Measurements from ENCODE around the gene RBMS2. TPM values are rescaled to one million over a fixed set of nuclear protein-coding genes. Genes with fewer than 3 reads are reported as not detected.

Gene RBMS2
- polyA plus RNA-seq, 1 of the 3 experiments (the other 2 are of a cell fraction) = 8.9 TPM

- H3K27ac ChIP-seq (ENCODE audit: low read depth in 2 of 2, low read length in 1 of 2) = peak overlapping the region; percentile 83 to 93
- H4K20me1 ChIP-seq (ENCODE audit: insufficient read depth) = no peaks in the 10 kb centered on the region
- peaks cover 58% of the 10 kb centered on the region for H3K79me2 ChIP-seq (ENCODE audit: insufficient read depth)
- peaks cover 0 to 6% of the 10 kb centered on the region in 2 experiments; a peak in 1 of 4 replicates for H3K4me1 ChIP-seq (ENCODE audit: control insufficient read depth in 1 of 2, insufficient read depth in 2 of 2, low read depth in 1 of 2, low read length in 1 of 2)
- CTCF ChIA-PET = interaction anchor here (0.5 to 5.1 kb wide), 12 partner anchors 8 to 442 kb away, joined by 3 to 29 read pairs (median 3); partner anchors contain the start of gene SMARCC2
- no peaks in the 10 kb centered on the region for H3K9me2 ChIP-seq
- peak overlapping the region; percentile 87 for H3K9ac ChIP-seq
- 21% methylated on average over 4 of the region's 4 CpGs for WGBS (ENCODE audit: low lambda C conversion rate)
- peak overlapping the region; percentile 79 for H3K4me2 ChIP-seq
- no peaks in the 10 kb centered on the region for H3K27me3 ChIP-seq (ENCODE audit: insufficient read depth)
- H3K9me3 ChIP-seq = no peaks in the 10 kb centered on the region
- peak overlapping the region; percentile 62 to 73 for H3K4me3 ChIP-seq (ENCODE audit: low read depth in 2 of 2, low read length in 1 of 2)
- H2AFZ ChIP-seq (ENCODE audit: low read depth) = 0 out of 2 replicates have a peak overlapping the region, but pooled peaks have one; percentile 54
- H3K36me3 ChIP-seq (replicated peaks in 1 of 2; ENCODE audit: control insufficient read depth in 1 of 2, insufficient read depth in 2 of 2, low read length in 1 of 2) = no peaks in the 10 kb centered on the region
- H3F3A ChIP-seq (replicated peaks; ENCODE audit: insufficient read depth) = peaks cover 39% of the 10 kb centered on the region
- DNase-seq = peak; percentile 15
- TF ChIP-seq MAX (IDR thresholded peaks at IDR 0.05; ENCODE audit: low read depth) (peak; percentile 34; the same call in 1 of the 2 replicates), RCOR1 (IDR thresholded peaks at IDR 0.05; ENCODE audit: low read length) (no peak), TAF1 (IDR thresholded peaks at IDR 0.05; ENCODE audit: borderline replicate concordance, low read depth, low read length) (no peak), SMC3 (IDR thresholded peaks at IDR 0.05; ENCODE audit: low read depth, low read length) (no peak)
- POLR2A ChIA-PET = interaction anchor here (0.6 kb wide), 1 partner anchor 113 kb away, joined by 4 read pairs; no protein-coding TSS in a partner anchor
Observed at GRCh38 chr12:56522411-56523193, 982 bp downstream of the RBMS2 start.

DNA sequence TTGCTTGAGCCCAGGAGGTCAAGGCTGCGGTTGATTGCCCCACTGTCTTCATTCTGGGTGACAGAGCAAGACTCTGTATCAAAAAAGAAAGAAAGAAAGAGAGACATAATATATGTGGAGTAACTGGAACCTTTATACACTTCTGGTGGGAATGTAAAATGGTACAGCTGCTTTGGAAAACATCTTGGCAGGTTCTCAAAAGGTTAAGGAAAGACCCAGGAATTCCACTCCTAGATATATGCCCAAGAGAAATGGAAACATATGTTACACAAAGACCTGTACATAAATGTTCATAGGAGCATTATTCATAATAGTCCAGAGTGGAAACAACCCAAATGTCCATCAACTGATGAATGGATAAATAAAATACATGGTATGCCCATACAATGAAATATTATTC, 7.2 kb downstream of the RBMS2 start:
- Histone ChIP-seq H3K9me3 (no peaks in the 10 kb centered on the region), H3K27me3 (ENCODE audit: insufficient read depth) (no peaks in the 10 kb centered on the region), H3K4me2 (no peak overlapping the region), H3K9me2 (no peaks in the 10 kb centered on the region), H3K27ac (ENCODE audit: low read depth in 2 of 2, low read length in 1 of 2) (no peak overlapping the region; a peak in 1 of 4 replicates), H4K20me1 (ENCODE audit: insufficient read depth) (no peaks in the 10 kb centered on the region), H3K36me3 (replicated peaks in 1 of 2; ENCODE audit: control insufficient read depth in 1 of 2, insufficient read depth in 2 of 2, low read length in 1 of 2) (no peaks in the 10 kb centered on the region), H3K4me3 (ENCODE audit: low read depth in 2 of 2, low read length in 1 of 2) (no peak overlapping the region), H3K9ac (no peak overlapping the region), H3K4me1 (ENCODE audit: control insufficient read depth in 1 of 2, insufficient read depth in 2 of 2, low read depth in 1 of 2, low read length in 1 of 2) (peaks cover 0 to 6% of the 10 kb centered on the region in 2 experiments; a peak in 1 of 4 replicates), H3K79me2 (ENCODE audit: insufficient read depth) (peaks cover 100% of the 10 kb centered on the region), H2AFZ (ENCODE audit: low read depth) (no peak overlapping the region), H3F3A (replicated peaks; ENCODE audit: insufficient read depth) (peaks cover 21% of the 10 kb centered on the region)
- whole genome bisulfite sequencing (ENCODE audit: low lambda C conversion rate) = 95% methylated on average over 1 of the region's 1 CpG
- DNase-seq = no peak
- ChIA-PET POLR2A (no interaction called here), CTCF (interaction anchor here (1.3 to 3.0 kb wide), 3 partner anchors 9 to 108 kb away, joined by 3 to 16 read pairs (median 5); no protein-coding TSS in a partner anchor)
- TF ChIP-seq, protein P1, sequence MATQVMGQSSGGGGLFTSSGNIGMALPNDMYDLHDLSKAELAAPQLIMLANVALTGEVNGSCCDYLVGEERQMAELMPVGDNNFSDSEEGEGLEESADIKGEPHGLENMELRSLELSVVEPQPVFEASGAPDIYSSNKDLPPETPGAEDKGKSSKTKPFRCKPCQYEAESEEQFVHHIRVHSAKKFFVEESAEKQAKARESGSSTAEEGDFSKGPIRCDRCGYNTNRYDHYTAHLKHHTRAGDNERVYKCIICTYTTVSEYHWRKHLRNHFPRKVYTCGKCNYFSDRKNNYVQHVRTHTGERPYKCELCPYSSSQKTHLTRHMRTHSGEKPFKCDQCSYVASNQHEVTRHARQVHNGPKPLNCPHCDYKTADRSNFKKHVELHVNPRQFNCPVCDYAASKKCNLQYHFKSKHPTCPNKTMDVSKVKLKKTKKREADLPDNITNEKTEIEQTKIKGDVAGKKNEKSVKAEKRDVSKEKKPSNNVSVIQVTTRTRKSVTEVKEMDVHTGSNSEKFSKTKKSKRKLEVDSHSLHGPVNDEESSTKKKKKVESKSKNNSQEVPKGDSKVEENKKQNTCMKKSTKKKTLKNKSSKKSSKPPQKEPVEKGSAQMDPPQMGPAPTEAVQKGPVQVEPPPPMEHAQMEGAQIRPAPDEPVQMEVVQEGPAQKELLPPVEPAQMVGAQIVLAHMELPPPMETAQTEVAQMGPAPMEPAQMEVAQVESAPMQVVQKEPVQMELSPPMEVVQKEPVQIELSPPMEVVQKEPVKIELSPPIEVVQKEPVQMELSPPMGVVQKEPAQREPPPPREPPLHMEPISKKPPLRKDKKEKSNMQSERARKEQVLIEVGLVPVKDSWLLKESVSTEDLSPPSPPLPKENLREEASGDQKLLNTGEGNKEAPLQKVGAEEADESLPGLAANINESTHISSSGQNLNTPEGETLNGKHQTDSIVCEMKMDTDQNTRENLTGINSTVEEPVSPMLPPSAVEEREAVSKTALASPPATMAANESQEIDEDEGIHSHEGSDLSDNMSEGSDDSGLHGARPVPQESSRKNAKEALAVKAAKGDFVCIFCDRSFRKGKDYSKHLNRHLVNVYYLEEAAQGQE (IDR thresholded peaks at IDR 0.05; ENCODE audit: low read depth, low read length) = no peak
- TF ChIP-seq POLR2AphosphoS5 (IDR thresholded peaks at IDR 0.05; ENCODE audit: low read depth, low read length) (no peak), EP300 (IDR thresholded peaks at IDR 0.05; ENCODE audit: borderline replicate concordance in 1 of 2, low read depth in 1 of 2, low read length in 1 of 2) (no peak), TAF1 (IDR thresholded peaks at IDR 0.05; ENCODE audit: borderline replicate concordance, low read depth, low read length) (no peak), CTCF (IDR thresholded peaks at IDR 0.05) (no peak), EZH2phosphoT487 (IDR thresholded peaks at IDR 0.05; ENCODE audit: borderline replicate concordance, low read depth) (no peak), MEF2A (IDR thresholded peaks at IDR 0.05; ENCODE audit: borderline replicate concordance, low read depth) (no peak), SIN3A (IDR thresholded peaks at IDR 0.05; ENCODE audit: borderline replicate concordance, low read depth, low read length) (no peak), ELF1 (IDR thresholded peaks at IDR 0.05) (no peak), TEAD4 (IDR thresholded peaks at IDR 0.05; ENCODE audit: borderline replicate concordance, insufficient read depth) (no peak), RCOR1 (IDR thresholded peaks at IDR 0.05; ENCODE audit: low read length) (no peak), FOSL2 (IDR thresholded peaks at IDR 0.05; ENCODE audit: borderline replicate concordance, low read depth) (no peak), RXRA (IDR thresholded peaks at IDR 0.05; ENCODE audit: borderline replicate concordance, low read depth) (no peak)
- TF ChIP-seq, protein P2, sequence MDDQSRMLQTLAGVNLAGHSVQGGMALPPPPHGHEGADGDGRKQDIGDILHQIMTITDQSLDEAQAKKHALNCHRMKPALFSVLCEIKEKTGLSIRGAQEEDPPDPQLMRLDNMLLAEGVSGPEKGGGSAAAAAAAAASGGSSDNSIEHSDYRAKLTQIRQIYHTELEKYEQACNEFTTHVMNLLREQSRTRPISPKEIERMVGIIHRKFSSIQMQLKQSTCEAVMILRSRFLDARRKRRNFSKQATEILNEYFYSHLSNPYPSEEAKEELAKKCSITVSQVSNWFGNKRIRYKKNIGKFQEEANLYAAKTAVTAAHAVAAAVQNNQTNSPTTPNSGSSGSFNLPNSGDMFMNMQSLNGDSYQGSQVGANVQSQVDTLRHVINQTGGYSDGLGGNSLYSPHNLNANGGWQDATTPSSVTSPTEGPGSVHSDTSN (IDR thresholded peaks at IDR 0.05) = no peak
- TF ChIP-seq, protein P3, sequence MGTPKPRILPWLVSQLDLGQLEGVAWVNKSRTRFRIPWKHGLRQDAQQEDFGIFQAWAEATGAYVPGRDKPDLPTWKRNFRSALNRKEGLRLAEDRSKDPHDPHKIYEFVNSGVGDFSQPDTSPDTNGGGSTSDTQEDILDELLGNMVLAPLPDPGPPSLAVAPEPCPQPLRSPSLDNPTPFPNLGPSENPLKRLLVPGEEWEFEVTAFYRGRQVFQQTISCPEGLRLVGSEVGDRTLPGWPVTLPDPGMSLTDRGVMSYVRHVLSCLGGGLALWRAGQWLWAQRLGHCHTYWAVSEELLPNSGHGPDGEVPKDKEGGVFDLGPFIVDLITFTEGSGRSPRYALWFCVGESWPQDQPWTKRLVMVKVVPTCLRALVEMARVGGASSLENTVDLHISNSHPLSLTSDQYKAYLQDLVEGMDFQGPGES (IDR thresholded peaks at IDR 0.05; ENCODE audit: low read depth, low read length) = no peak
